Choroid plexus epithelial cell (primary cell): ENCODE data around the gene SNAPC4.

Experiments
- DNase-seq: peaks from one replicate; pipeline ENCODE4 v3.0.0-alpha.2; 2010; ENCODE audit warnings: low read depth
- H3K4me3 ChIP-seq: 2 replicates; pipeline ENCODE4 v1.5.1; 2011; ENCODE audit warnings: low read depth, mild to moderate bottlenecking, control low read depth, low read length, moderate library complexity
- CTCF ChIP-seq: conservative IDR thresholded peaks from 2 replicates; pipeline ENCODE4 v1.5.1; 2011; ENCODE audit warnings: low read depth, mild to moderate bottlenecking, control low read depth, inconsistent platforms, low read length, moderate library complexity

Gene SNAPC4

GRCh38 chr9:136370687-136371532 lies 29.1 kb downstream of the SNAPC4 start:
- peak; percentile 49 for DNase-seq
- H3K4me3 ChIP-seq, result no peak overlapping the region
- TF ChIP-seq CTCF, result no peak

GRCh38 chr9:136370037-136370436 lies 29.9 kb downstream of the SNAPC4 start:
- H3K4me3 ChIP-seq, result no peak overlapping the region
- DNase-seq, result no peak
- TF ChIP-seq CTCF, result no peak

- H3K4me3 ChIP-seq, result no peak overlapping the region
- TF ChIP-seq CTCF, result no peak
- DNase-seq, result no peak
These were observed 31.8 kb downstream of the SNAPC4 start for GRCh38 chr9:136368190-136368589.

- no peak overlapping the region for H3K4me3 ChIP-seq
- TF ChIP-seq CTCF, result no peak
- no peak for DNase-seq
These were observed 32.4 kb downstream of the SNAPC4 start for GRCh38 chr9:136367296-136368145.

- no peak overlapping the region for H3K4me3 ChIP-seq
- no peak for TF ChIP-seq CTCF
- no peak for DNase-seq
These were observed 33.1 kb downstream of the SNAPC4 start for GRCh38 chr9:136366826-136367225.

- DNase-seq, result no peak
- TF ChIP-seq CTCF, result no peak
- H3K4me3 ChIP-seq, result no peak overlapping the region
These were observed 34.2 kb downstream of the SNAPC4 start for GRCh38 chr9:136365775-136366222.
